PFSK-1 (cell line): ENCODE measurements around the gene SPEG.

ENCODE experiments used
- POLR2AphosphoS5 ChIP-seq: IDR thresholded peaks from 2 replicates; pipeline ENCODE4 v1.6.1; 2012; ENCODE audit warnings: low read depth, mild to moderate bottlenecking, control low read depth, low read length, moderate library complexity
- SIN3A ChIP-seq: IDR thresholded peaks from 2 replicates; pipeline ENCODE4 v1.6.1; 2012; ENCODE audit warnings: mild to moderate bottlenecking, low read length, moderate library complexity, borderline replicate concordance; ENCODE audit not compliant: insufficient read depth
- TAF1 ChIP-seq: IDR thresholded peaks from 2 replicates; pipeline ENCODE4 v1.6.1; 2012; ENCODE audit warnings: low read length, control low read depth, borderline replicate concordance; ENCODE audit not compliant: insufficient read depth

DNA sequence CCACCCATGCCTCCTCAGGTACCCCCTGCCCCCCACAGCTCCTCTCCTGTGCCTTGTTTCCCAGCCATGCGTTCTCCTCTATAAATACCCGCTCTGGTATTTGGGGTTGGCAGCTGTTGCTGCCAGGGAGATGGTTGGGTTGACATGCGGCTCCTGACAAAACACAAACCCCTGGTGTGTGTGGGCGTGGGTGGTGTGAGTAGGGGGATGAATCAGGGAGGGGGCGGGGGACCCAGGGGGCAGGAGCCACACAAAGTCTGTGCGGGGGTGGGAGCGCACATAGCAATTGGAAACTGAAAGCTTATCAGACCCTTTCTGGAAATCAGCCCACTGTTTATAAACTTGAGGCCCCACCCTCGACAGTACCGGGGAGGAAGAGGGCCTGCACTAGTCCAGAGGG, 17.3 kb upstream of the SPEG start:
- TF ChIP-seq POLR2AphosphoS5 (no peak), TAF1 (no peak), SIN3A (no peak)
